Measurements from ENCODE around the gene ZNF668. TPM values are rescaled to one million over a fixed set of nuclear protein-coding genes. Genes with fewer than 3 reads are reported as not detected.

ZNF668 gene
- total RNA-seq, 1 experiment from 2014 or later = 16.8 TPM

GRCh38 chr16:31087971-31088370, 13.9 kb upstream of the ZNF668 start:
- no peaks in the 10 kb centered on the region for H4K20me1 ChIP-seq (ENCODE audit: insufficient read depth)
- no peak overlapping the region for H3K9ac ChIP-seq (ENCODE audit: low read length)
- no peaks in the 10 kb centered on the region for H3K9me2 ChIP-seq (ENCODE audit: insufficient read depth)
- H3K4me2 ChIP-seq (ENCODE audit: low read length) = no peak overlapping the region
- ChIA-PET CTCF (no interaction called here), POLR2A (interaction anchor here (0.5 kb wide), 1 partner anchor 173 kb away, joined by 3 read pairs; no protein-coding TSS in a partner anchor), RAD21 (ENCODE audit: low non-redundant PET in 1 of 2, low total read pairs in 2 of 2, uncharacterized antibody in 2 of 2, unreplicated experiment in 2 of 2) (no interaction called here)
- peaks cover 0 to 14% of the 10 kb centered on the region in 2 experiments; a peak in 3 of 4 replicates for H3K36me3 ChIP-seq (ENCODE audit: control insufficient read depth in 1 of 2, insufficient read depth in 2 of 2, low read length in 2 of 2)
- peaks cover 5 to 6% of the 10 kb centered on the region in 2 experiments; a peak in 3 of 4 replicates for H3K4me1 ChIP-seq (ENCODE audit: control insufficient read depth in 1 of 2, insufficient read depth in 2 of 2, low read length in 2 of 2)
- intact Hi-C loops (cut with micrococcal nuclease) = no loop called here
- H3K4me3 ChIP-seq (replicated peaks in 1 of 2; ENCODE audit: low read depth in 1 of 2, low read length in 2 of 2) = no peak overlapping the region
- ATAC-seq = no peak
- peaks cover 21% of the 10 kb centered on the region for H3K79me2 ChIP-seq (ENCODE audit: insufficient read depth, low read length)
- H3K27ac ChIP-seq (ENCODE audit: low read depth, low read length) = no peak overlapping the region
- TF ChIP-seq RAD21 (IDR thresholded peaks at IDR 0.05; ENCODE audit: low read depth) = no peak
- TF ChIP-seq SRF (IDR thresholded peaks at IDR 0.05; ENCODE audit: low read depth) = no peak
- TF ChIP-seq POLR2AphosphoS5 (IDR thresholded peaks at IDR 0.05; ENCODE audit: low read depth, low read length) = no peak
- TF ChIP-seq POLR2A (IDR thresholded peaks at IDR 0.05; ENCODE audit: borderline replicate concordance, extremely low read depth, insufficient read depth, insufficient read length) = no peak
- TF ChIP-seq ZNF274 (IDR thresholded peaks at IDR 0.05; ENCODE audit: low read depth, low read length) = no peak
- no peak for TF ChIP-seq EZH2 (IDR thresholded peaks at IDR 0.05)
- TF ChIP-seq ATF3 (IDR thresholded peaks at IDR 0.05) = no peak
- no peak for TF ChIP-seq YY1 (IDR thresholded peaks at IDR 0.05; ENCODE audit: extremely low read depth, insufficient replicate concordance, low read depth, low read length)
- TF ChIP-seq SP1 (IDR thresholded peaks at IDR 0.05; ENCODE audit: low read depth) = no peak
- TF ChIP-seq CBX3 (IDR thresholded peaks at IDR 0.05; ENCODE audit: low read depth) = no peak
- TF ChIP-seq EZH2phosphoT487 (IDR thresholded peaks at IDR 0.05; ENCODE audit: borderline replicate concordance) = no peak
- TF ChIP-seq ZBTB33 (IDR thresholded peaks at IDR 0.05; ENCODE audit: extremely low read depth, insufficient replicate concordance, low read length) = no peak
- TF ChIP-seq CTCF (IDR thresholded peaks at IDR 0.05 in 2 of 3, conservative IDR thresholded peaks at IDR 0.05 in 1 of 3; ENCODE audit: borderline replicate concordance in 1 of 3, insufficient read depth in 1 of 3, low read depth in 2 of 3, low read length in 2 of 3) = no peak
- TF ChIP-seq JUND (IDR thresholded peaks at IDR 0.05) = no peak
- TF ChIP-seq ZFX (IDR thresholded peaks at IDR 0.05) = no peak
- no peak for TF ChIP-seq EGR1 (IDR thresholded peaks at IDR 0.05; ENCODE audit: low read depth)
- no peak for TF ChIP-seq MAX (IDR thresholded peaks at IDR 0.05)
- TF ChIP-seq TCF7L2 (IDR thresholded peaks at IDR 0.05; ENCODE audit: borderline replicate concordance, extremely low read depth, insufficient read depth, insufficient read length) = no peak
- TF ChIP-seq ELF1 (IDR thresholded peaks at IDR 0.05; ENCODE audit: borderline replicate concordance, low read depth) = no peak
- TF ChIP-seq FOSL1 (IDR thresholded peaks at IDR 0.05; ENCODE audit: low read depth) = no peak
- no TSS peak for BruUV-seq (replicated peaks)
- H3K27me3 ChIP-seq (ENCODE audit: insufficient read depth, low read length) = no peaks in the 10 kb centered on the region
- H3K9me3 ChIP-seq (ENCODE audit: control insufficient read depth in 1 of 2, insufficient read depth in 1 of 2, low read depth in 1 of 2, low read length in 2 of 2) = no peaks in the 10 kb centered on the region
- DNase-seq (ENCODE audit: low read depth, low spot score) = no peak
- H2AFZ ChIP-seq (ENCODE audit: low read depth, low read length, poor library complexity, severe bottlenecking) = no peak overlapping the region
